ENCODE results near the gene ISM2. TPM values are rescaled to one million over a fixed set of nuclear protein-coding genes. Genes with fewer than 3 reads are reported as not detected.

Gene ISM2
- total and polyA plus RNA-seq, 2 of the 8 experiments (the other 6 are each of a cell fraction or from before 2014, with no cell fraction given), result 0.52 to 0.79 TPM

DNA sequence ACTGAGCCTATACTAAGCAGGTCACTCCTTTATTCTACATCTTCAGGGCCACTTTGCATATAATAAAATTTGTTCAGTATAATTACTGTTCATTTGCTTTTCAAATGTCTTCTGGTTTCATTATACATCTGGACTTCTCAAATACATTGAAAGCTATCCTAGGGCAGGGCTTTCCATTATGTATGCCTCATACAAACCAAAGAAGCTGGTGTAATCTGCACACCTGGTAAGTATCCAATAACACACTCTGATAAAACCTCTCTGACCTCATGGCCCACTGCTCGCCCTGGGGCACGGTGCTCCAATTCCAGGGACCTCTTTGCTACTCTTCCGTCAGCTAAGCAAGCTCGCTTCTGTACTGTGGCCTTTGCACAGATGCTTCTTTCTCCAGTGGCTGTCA lies 21.9 kb upstream of the ISM2 start:
- Histone ChIP-seq H3K4me1 (replicated peaks in 1 of 4; ENCODE audit: control insufficient read depth in 3 of 4, insufficient read depth in 4 of 4, low read length in 3 of 4) (no peaks in the 10 kb centered on the region), H2BK5ac (ENCODE audit: low read depth, low read length) (no peak overlapping the region), H3K14ac (ENCODE audit: insufficient read length) (no peak overlapping the region), H3K9me3 (ENCODE audit: insufficient read depth in 2 of 2, low read depth in 1 of 2, low read length in 1 of 2) (no peaks in the 10 kb centered on the region), H2BK20ac (ENCODE audit: low read length) (no peak overlapping the region), H3K4me3 (ENCODE audit: extremely low read depth in 1 of 4, insufficient read depth in 2 of 4, low read depth in 3 of 4, low read length in 4 of 4) (no peak overlapping the region), H4K5ac (ENCODE audit: insufficient read length, low read depth, low read length) (no peak overlapping the region), H4K20me1 (replicated peaks in 1 of 2; ENCODE audit: control insufficient read depth in 1 of 2, insufficient read depth in 2 of 2, low read length in 2 of 2) (peaks cover 0 to 1% of the 10 kb centered on the region in 2 experiments), H2BK12ac (ENCODE audit: low read depth, low read length) (no peak overlapping the region), H2BK15ac (ENCODE audit: low read length) (no peak overlapping the region), H3K4me2 (ENCODE audit: insufficient read depth in 1 of 2, low read depth in 2 of 2, low read length in 2 of 2) (no peak overlapping the region), H2AK5ac (ENCODE audit: low read depth, low read length) (no peak overlapping the region), H2AFZ (ENCODE audit: low read length) (no peak overlapping the region), H2BK120ac (replicated peaks; ENCODE audit: low read depth, low read length) (no peak overlapping the region), H4K91ac (replicated peaks; ENCODE audit: insufficient read length, low read length) (no peak overlapping the region), H3K56ac (replicated peaks; ENCODE audit: insufficient read length, low read depth, low read length) (no peak overlapping the region), H3K79me2 (ENCODE audit: control insufficient read depth in 1 of 2, insufficient read depth in 2 of 2, low read length in 2 of 2) (no peaks in the 10 kb centered on the region), H3K27ac (ENCODE audit: low read depth, low read length) (no peak overlapping the region), H3K36me3 (ENCODE audit: control insufficient read depth in 2 of 4, insufficient read depth in 4 of 4, low read length in 3 of 4) (peaks cover 2 to 13% (median 6%) of the 10 kb centered on the region in 4 experiments; a peak in 7 of 8 replicates), H3K18ac (ENCODE audit: extremely low read depth, low read length) (no peak overlapping the region), H3K79me1 (ENCODE audit: low read depth, low read length) (no peaks in the 10 kb centered on the region), H3K23me2 (ENCODE audit: low read depth, low read length) (no peaks in the 10 kb centered on the region), H3K23ac (ENCODE audit: insufficient read length) (no peak overlapping the region), H4K8ac (ENCODE audit: extremely low read depth, insufficient read depth, low read length) (no peak overlapping the region), H3K27me3 (replicated peaks in 1 of 4; ENCODE audit: control insufficient read depth in 3 of 4, extremely low read depth in 1 of 4, insufficient read depth in 3 of 4, low read length in 3 of 4) (no peaks in the 10 kb centered on the region), H3K4ac (replicated peaks; ENCODE audit: insufficient read length, low read depth, low read length) (no peak overlapping the region), H3K9ac (replicated peaks in 1 of 4; ENCODE audit: extremely low read depth in 1 of 4, low read depth in 3 of 4, low read length in 3 of 4) (no peak overlapping the region)
- DNase-seq (ENCODE audit: low read depth in 1 of 2, low spot score in 2 of 2) (no peak), FAIRE-seq (no peak)
- CTCF ChIA-PET (ENCODE audit: partially characterized antibody), result no interaction called here
- POLR2A ChIA-PET (ENCODE audit: partially characterized antibody), result no interaction called here
- WGBS, 2 experiments (ENCODE audit: extremely low coverage in 1 of 2, insufficient coverage in 1 of 2, insufficient read length in 1 of 2, insufficient replicate concordance in 2 of 2, low coverage in 1 of 2, low lambda C conversion rate in 2 of 2, missing lambda C conversion rate in 1 of 2), result 84% methylated on average over 4 of the region's 4 CpGs; no CpG with 5 or more reads in 1 of the 2 experiments
- TF ChIP-seq KDM5A (IDR thresholded peaks at IDR 0.05; ENCODE audit: low read length) (no peak), SP4 (IDR thresholded peaks at IDR 0.05; ENCODE audit: low read length) (no peak), SRF (IDR thresholded peaks at IDR 0.05; ENCODE audit: low read depth, low read length) (no peak), FOSL1 (IDR thresholded peaks at IDR 0.05; ENCODE audit: insufficient read depth, low read depth, low read length) (no peak), CEBPB (IDR thresholded peaks at IDR 0.05; ENCODE audit: low read depth, low read length) (no peak), POLR2A (IDR thresholded peaks at IDR 0.05; ENCODE audit: control extremely low read depth in 1 of 2, low read depth in 2 of 2, low read length in 2 of 2) (no peak), BRCA1 (IDR thresholded peaks at IDR 0.05; ENCODE audit: low read depth, low read length) (no peak), TCF12 (IDR thresholded peaks at IDR 0.05; ENCODE audit: low read depth, low read length) (no peak), BCL11A (IDR thresholded peaks at IDR 0.05; ENCODE audit: low read depth in 2 of 2, low read length in 2 of 2) (no peak)

Data from H1 (cell line).